DMS53 (cell line): ENCODE results near the gene FBXW11.
A peak's percentile ranks its signal among the peaks of the same experiment; 100 is the strongest.

Source experiments
- DNase-seq: peaks from one replicate; lab custom pipeline; 2025; lab: John Stamatoyannopoulos, UW

FBXW11 gene

DNA sequence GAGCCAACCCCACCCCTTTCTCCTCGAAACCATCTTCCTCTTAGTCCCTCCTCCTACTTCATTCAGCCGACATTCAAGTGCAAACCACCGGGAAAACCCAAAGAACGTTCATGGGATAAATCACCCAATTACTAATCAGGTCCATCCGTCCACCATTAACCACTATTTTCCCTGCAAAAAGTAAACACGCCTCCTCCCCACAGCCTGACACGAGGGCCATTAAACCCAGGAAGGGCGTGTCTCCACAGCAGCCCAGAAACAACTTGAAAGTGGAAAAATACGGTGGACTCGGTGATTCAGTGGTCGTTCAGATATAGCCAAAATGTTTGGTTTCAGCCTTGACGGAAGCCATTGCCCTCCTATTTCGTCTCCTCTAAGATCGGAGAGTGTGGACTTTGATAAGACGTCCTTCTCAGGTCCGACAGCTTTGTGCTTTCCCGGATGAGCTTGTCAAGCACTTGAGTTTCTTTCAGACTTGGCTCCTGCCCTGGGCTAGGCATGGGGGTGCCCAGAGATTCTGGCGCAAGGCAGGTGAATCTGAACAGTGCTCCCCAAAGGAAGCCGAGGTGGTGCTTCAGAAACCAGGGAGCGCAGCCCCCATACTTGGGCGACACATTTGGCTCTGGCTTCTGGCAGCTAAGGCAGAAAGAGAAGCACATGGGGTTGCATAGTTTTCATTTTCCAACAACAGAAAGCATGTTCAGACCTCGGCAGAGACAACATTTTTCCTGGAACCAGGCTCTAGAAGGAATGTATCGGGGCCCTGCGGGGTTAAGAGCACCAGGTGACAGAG is 164.3 kb downstream of the FBXW11 start:
- peak; percentile 37 for DNase-seq

DNA sequence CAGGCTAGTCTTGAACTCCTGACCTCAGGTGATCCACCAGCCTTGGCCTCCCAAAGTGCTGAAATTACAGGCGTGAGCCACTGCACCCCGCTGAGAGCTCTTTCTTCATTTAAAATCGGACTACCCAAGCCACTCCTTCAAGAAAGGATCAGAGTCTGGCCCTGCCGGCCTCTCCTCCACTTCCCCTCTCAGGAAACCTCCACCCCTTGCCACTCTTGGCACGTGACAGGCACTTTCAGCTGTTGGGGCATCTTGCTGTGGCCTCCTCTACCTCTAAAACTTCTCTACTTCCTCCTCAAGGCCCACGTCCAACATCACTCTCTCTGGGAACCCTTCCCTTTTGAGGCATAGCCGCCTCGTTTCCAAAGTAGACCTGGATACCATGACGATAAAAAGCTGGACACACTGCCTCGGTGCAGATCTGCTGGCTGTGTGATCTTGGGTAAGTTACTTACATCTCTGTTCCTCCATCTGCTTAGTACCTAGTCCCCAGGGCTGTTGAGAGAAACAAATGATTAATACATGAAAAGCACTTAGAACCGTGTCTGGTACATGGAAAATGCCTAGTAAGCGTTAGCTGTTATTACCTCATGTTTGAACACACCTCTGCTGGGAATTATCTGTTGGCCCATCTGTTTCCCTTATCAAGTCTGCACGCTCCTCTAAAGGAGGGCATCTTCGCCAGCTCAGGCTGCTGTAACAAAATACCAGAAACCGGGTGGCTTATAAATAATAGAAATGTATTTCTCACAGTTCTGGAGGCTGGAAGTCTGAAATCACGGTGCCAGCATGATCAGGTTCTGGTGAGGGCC is 165.5 kb downstream of the FBXW11 start:
- peak; percentile 31 for DNase-seq

DNA sequence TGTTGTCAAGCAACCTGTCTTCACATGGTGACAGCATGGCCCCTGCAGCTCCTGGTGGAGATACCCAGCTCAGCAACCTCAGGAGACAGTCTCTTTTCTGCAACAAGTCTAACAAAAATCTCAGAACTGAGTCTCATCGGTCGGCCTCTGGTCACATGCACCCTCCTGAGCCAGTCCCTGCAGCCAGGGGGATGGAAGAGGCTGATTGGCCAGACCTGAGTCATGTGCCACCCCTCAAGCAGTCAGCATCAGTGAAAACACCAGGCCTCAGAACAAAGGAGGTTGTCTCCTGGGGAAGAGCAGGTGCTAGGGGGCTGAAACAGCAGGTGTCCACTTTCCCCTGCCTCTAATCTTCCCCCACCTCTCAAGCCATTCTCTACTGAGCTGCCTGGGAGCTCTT is 166.4 kb downstream of the FBXW11 start:
- DNase-seq, result peak; percentile 86

DNA sequence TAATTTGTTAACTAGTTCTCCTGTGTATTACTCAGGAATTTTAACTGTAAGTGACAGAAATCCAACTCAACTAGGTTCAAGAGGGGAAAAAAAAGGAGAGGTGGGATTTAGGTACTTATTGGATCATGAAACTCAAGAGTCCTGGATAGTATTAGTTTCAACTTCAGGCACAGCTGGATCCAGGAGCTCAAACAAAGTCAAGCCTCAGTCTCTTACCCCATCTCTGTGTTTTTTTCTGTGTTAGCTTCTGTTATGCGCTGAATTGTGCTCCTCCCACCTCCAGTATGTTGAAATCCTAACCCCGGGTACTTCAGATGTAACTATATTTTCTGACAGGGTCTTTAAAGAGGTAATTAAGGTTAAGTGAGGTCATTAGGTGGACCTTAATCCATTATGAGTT is 167.3 kb downstream of the FBXW11 start:
- DNase-seq, result no peak

DNA sequence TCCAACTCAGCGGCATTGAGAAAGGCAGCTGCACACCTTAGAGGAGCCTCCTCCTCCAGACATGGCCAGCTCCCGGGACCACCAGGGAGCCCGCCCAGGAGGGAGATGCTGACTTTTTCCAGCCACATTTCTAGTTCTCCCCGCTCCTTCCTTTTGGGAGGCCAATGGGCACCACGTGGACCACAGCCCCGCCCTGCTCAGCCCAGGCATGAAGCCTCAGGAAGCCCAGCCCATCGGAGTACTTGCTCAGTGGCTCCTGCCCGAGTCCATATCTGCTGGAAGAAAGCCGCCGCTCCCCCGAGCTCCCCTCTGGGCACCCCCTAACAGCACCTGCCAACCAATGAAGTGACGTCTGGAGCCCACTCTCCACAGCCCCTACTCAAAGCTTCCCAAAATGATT is 168.4 kb downstream of the FBXW11 start:
- DNase-seq, result no peak

DNA sequence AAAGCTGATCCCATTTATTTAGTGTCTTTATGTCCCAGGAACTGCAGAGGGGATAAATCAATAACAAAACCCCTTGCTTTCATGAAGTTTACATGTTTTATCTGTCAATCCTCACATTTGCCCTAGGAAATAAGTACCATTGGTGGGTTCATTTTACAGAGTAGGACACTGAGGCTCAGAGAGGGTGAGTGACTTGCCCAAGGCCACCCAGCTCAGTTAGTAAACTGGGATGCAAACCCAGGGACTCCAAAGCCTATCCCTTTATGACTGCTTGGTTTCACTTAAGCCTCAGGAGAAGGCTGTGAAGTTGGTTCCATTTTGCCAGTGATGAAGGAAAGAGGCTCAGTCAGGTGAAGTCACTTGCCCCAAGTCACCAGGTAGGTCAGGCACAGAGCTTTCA is 168.9 kb downstream of the FBXW11 start:
- no peak for DNase-seq

DNA sequence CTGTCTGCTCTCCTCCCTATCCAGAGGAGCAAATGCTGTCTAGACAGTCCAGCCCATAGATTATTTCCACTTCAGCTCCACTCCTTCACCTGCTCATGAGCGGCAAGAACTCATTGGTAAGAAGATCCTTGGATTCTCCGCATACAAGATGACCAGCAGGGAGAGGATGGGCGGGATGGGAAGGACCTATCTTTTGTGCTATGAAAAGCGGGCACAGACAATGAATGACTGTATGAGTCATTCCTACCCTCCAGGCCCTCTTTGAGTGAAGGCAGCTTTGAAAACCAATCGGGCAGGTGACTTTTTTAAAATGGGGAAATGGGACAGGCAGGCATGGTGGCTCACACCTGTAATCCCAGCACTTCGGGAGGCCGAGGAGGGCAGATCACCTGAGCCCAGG is 171.4 kb downstream of the FBXW11 start:
- DNase-seq, result peak; percentile 59

DNA sequence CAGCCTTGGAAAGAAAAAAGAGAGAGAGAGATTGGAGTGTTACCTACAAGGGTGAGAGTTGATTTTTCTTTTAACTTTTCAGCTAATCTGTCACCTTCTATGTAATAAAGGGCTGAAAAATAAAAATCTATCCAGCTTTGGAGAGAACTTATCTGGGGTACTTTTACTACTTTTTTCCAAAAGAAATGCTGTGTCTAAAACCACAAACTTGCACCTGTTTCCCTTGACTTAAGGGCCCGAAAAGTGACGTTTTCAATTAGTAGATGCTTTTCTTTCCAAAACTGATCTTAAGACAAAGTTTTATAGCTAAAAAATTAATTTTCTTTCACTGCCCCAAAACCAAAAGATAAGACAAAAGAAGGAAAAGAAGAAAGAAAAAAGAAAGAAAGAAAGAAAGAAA is 172.0 kb downstream of the FBXW11 start:
- no peak for DNase-seq

DNA sequence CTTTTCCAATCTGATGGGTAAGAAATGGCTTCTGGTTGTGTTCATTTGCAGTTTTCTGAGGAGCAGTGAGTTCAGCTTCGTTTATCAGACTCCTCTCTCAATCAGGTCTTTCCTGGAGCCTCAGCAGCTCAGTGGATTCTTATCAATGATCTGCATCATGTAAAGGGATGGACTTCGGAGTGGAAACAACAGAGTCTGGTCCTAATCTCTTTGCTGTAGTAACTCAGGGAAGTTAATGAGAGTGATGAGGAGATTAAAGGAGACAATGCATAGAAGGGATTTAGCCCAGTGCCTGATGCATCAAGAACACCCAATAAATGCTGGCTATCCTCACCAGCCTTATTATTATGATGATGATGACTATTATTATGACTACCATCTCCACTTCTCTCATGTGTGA is 173.7 kb downstream of the FBXW11 start:
- DNase-seq, result no peak

DNA sequence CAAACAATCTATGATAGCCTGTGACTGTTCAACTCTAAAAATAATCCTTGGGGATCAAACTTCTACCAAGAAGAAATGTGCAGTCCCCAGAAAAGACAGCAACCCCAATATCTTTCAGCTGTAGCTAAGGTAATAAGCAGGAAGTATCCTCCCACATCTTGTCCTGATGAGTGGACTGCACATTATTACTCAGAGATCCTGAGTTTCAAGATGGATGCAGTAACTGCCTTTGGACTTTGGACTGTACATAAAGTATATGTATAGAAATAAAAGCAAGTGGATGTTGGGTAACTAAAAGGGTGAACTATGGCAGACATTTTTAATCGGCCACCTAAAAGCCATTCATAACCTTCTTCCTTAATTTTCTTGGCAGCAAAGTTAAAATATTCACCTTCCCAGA is 175.8 kb downstream of the FBXW11 start:
- DNase-seq, result peak; percentile 72

DNA sequence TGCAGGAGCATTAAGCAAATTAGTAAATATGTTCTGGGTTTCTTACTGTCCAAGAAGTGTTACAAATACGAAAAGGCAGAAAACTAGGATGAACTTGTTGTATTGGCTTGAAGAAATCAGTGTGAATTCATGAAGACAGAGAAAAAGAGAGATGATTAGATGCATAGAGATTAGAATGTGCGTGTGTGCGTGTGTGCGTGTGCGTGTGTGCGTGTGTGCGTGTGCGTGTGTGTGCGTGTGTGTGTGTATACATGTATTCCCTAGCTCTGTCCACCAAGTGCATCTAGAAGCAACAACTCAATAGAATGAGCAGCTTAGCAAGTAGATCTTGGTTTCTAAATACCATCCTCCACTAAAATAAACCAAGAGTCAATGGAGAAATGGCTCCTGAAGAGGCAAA is 179.3 kb downstream of the FBXW11 start:
- no peak for DNase-seq

DNA sequence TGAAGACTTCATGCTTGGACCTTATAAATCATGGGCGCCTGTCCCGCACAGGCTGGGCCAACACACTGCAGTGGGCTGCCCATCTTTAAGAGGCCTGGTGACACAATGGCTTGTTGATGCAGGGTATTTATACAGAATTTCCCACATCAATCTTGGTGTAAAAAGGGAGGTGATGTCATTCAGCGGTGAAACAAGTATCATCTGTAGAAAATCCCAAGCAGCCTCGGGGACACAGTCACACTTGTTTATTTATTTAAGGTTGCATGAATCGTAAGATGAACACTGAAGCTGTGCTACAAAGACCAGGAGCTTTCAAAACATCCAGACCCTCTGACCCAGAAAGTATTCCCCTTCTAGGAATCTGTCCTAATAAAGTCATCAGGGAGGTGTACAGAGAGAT is 180.3 kb downstream of the FBXW11 start:
- peak; percentile 48 for DNase-seq

DNA sequence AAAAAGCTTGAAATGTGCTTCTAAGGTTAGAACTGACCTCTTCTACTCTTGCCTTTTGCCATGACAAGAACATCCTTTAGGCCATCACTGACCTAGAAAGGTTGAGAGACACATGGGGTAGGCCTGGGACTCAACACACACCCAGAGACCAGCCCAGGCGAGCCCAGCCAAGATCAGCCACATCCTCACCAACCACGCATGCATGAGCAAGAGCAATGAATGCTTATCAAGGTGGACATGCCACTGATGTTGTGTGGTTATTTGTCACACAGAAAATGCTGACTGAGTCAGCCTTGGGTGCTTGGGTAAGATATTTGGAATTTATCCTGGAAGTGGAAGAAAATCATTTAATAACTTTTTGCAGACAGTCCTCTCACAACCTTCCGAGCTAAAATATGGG is 181.4 kb downstream of the FBXW11 start:
- no peak for DNase-seq

DNA sequence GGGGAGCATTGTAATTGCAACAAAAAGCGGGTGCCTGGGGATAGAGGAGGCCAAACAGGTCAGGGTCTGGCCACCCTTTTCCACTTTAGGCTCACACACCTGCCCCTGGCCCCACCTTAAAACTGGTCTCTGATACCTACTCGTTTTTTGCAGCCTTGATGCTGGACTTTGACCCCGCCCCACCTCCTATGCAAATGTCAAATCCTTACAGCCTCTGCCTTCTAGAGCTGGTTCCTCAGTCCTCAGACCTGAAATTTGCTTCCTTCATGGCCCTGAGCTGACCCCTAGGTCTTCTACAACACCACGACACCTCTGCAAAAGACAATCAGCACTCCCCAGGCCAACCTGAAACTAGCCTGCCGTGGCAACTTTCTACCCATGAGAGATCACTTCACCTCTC is 183.2 kb downstream of the FBXW11 start:
- DNase-seq, result peak; percentile 61

DNA sequence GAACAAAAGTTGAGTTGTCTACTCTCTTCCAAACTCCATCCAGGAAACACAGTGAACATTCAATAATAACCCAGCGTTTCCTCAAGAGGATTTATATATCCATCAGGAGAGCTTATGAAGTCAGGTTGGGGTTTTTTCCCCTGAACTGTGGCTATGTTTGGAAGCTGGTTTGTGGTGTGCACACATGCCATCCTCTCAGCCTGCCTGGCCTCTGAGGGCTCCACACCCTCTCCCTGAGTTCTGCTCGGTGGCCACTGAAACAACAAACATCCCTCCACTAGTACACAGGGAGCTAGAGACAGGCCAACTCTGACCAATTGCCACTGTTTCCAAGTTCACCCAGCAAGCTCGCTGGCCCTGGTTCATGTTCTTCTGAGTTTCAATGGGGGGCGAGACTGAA is 185.2 kb downstream of the FBXW11 start:
- DNase-seq, result no peak

DNA sequence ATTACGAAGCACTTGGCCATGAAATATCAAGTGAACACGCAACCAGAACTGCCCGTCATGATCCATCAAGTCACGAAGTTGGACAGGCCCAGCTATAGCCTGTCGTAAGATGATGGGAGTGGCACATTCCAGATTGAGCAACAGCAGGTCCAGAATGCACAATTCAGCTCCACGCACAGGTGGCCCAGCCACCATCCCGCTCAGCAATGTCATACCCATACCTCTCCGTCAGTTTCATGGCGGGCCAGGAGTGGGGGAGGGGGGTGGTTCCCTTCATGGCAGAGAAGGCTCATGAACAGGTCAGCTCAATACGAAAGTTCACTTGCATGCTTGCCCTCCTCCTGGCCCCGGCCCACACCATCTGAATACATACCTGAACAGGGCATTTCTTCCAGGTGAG is 185.9 kb downstream of the FBXW11 start:
- no peak for DNase-seq

DNA sequence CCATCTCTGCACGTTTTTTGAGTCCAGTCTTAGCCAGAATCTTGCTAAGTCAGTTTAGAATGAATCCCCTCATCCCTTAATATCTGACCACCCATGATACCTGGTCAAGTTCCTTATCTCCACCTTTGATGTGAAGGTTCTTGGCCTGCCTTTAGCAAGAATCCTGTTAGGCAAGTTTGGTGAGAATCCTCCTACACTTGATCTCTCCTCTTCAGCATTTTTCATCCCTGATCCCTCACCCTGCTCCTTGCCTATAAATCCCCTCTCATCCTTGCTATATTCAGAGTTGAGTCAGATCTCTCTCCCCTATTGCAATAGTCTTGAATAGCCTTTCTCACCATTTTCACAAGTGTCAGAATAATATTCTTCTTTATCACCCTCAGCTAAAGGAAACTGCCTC is 189.8 kb downstream of the FBXW11 start:
- peak; percentile 37 for DNase-seq

DNA sequence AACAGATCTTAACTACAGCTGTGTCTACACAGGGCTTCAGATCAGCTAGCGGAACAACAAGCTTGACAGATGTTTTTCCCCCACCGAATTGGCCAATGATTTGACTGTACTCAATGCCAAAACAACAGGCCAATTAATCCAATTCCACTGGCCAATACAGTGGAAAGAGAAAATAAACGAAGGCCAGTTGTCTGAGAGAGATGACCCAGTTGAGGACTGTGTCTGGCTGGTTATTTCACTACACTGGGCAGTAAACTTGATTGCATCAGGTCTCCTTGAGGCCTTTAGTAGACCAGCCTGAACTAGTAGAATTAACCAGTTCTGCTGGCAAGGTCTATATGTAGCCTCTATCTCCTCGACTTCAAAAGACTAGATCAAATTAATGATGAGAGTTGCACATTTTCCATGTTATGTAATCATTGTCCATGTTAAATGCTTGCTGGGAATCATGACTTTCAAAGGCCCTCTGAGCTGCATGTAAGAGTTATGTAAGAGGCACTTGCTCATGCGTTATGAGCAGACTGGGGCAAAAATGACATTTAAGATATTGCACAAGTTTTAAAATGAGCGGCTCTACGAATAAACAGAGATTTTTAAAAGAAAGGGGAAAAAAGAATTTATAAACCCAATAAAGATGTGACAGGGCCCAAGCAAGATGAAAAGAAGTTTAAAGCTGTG is 192.5 kb downstream of the FBXW11 start:
- peak; percentile 19 for DNase-seq

DNA sequence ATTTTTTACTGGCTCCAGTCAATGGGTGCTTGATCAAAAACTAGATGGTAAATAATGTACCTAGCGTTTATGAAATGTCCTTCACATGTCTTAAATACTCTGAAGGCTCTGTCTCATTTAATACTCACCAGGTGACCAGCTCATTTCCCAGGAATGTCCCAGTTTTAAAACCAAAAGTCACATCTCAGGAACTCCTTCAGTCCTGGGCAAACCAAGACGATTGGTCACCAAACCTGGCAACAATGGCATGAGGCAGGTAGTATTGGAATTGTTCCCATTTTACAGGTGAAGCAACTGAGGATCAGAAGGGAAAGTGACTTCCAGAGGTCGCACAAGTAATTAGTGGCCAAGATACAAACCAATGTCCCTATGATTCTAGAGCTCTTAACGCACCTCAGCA is 193.2 kb downstream of the FBXW11 start:
- DNase-seq, result no peak
